Fibroblast of mammary gland (primary cell): ENCODE results near the gene RNF113B.

Experiments used
- DNase-seq: peaks from one replicate; pipeline ENCODE4 v3.0.0-alpha.2; 2010; ENCODE audit warnings: low read depth
- H3K4me3 ChIP-seq: 2 replicates; pipeline ENCODE4 v1.5.1; 2011; ENCODE audit warnings: low read depth, mild to moderate bottlenecking, low read length, moderate library complexity; ENCODE audit not compliant: control insufficient read depth
- CTCF ChIP-seq: conservative IDR thresholded peaks from 2 replicates; pipeline ENCODE4 v1.5.1; 2011; ENCODE audit warnings: low read depth, low read length, inconsistent platforms; ENCODE audit not compliant: control insufficient read depth, insufficient read depth

Gene RNF113B

GRCh38 chr13:98157188-98157587 is 19.9 kb downstream of the RNF113B start:
- DNase-seq = no peak
- TF ChIP-seq CTCF = no peak
- H3K4me3 ChIP-seq = no peak overlapping the region

GRCh38 chr13:98156259-98156658 is 20.8 kb downstream of the RNF113B start:
- H3K4me3 ChIP-seq = no peak overlapping the region
- TF ChIP-seq CTCF = no peak

GRCh38 chr13:98155475-98156109 is 21.5 kb downstream of the RNF113B start:
- peak; percentile 82 for DNase-seq
- no peak overlapping the region for H3K4me3 ChIP-seq
- no peak for TF ChIP-seq CTCF

More at GRCh38 chr13:98156259-98156658, 20.8 kb downstream of the RNF113B start:
- DNase-seq = no peak

- TF ChIP-seq CTCF = no peak
- DNase-seq = no peak
- H3K4me3 ChIP-seq = no peak overlapping the region
These were observed 26.1 kb downstream of the RNF113B start for GRCh38 chr13:98150832-98151479.

- TF ChIP-seq CTCF = no peak
- no peak for DNase-seq
- no peak overlapping the region for H3K4me3 ChIP-seq
These were observed 29.5 kb downstream of the RNF113B start for GRCh38 chr13:98147521-98147920.

GRCh38 chr13:98144801-98145350 is 32.2 kb downstream of the RNF113B start:
- peak; percentile 49 for DNase-seq
- peak overlapping the region; percentile 69 for H3K4me3 ChIP-seq
- peak; percentile 30 for TF ChIP-seq CTCF
